Activated CD4-positive, alpha-beta memory T cell treated with anti-CD3 and anti-CD28 coated beads for 36 hours (primary cell): ENCODE results near the gene UNC13C. TPM values are rescaled to one million over a fixed set of nuclear protein-coding genes. Genes with fewer than 3 reads are reported as not detected.

ENCODE experiments used
- CTCF ChIA-PET: fragments of 350-600 bp; sonication (Branson Sonifier 250); formaldehyde crosslinking; loops from one replicate; lab custom pipeline; 2021; ENCODE audit warnings: antibody characterized with exemption, inconsistent platforms; lab: Charles Lee
- POLR2A ChIA-PET: fragments of 350-600 bp; sonication (Branson Sonifier 250); formaldehyde crosslinking; loops from one replicate; lab custom pipeline; 2021; ENCODE audit warnings: antibody characterized with exemption; lab: Charles Lee
- DNase-seq: peaks from one replicate; pipeline ENCODE4 v3.0.0-alpha.2; 2020
- H3K27ac Mint-ChIP-seq: one replicate; pipeline ENCODE4 v1.8.0; 2021; ENCODE audit warnings: mixed read lengths
- H3K27me3 Mint-ChIP-seq: one replicate; pipeline ENCODE4 v1.8.0; 2021; ENCODE audit warnings: mixed read lengths
- H3K36me3 Mint-ChIP-seq: one replicate; pipeline ENCODE4 v1.8.0; 2021; ENCODE audit warnings: mixed read lengths
- H3K4me1 Mint-ChIP-seq: one replicate; pipeline ENCODE4 v1.8.0; 2021; ENCODE audit warnings: low read depth, mixed read lengths
- H3K4me3 Mint-ChIP-seq: one replicate; pipeline ENCODE4 v1.8.0; 2021; ENCODE audit warnings: mild to moderate bottlenecking, mixed read lengths
- H3K9me3 Mint-ChIP-seq: one replicate; pipeline ENCODE4 v1.8.0; 2021; ENCODE audit warnings: mixed read lengths
- intact Hi-C: fragments of 100-400 bp; cut with micrococcal nuclease; formaldehyde crosslinking; loops from one replicate; pipeline ENCODE4 v1.15.1; 2023
- total RNA-seq, 2 experiments: library from RNA; stranded (reverse); gene quantifications; one replicate each; pipeline ENCODE4 v1.2.3, GENCODE V29; 2021

Gene UNC13C
- total RNA-seq, 2 experiments from 2014 or later, result not detected

GRCh38 chr15:54568381-54568780 is 590.1 kb downstream of the UNC13C start:
- H3K27me3 Mint-ChIP-seq, result no peaks in the 10 kb centered on the region
- no peak for DNase-seq
- H3K27ac Mint-ChIP-seq, result no peak overlapping the region
- H3K4me1 Mint-ChIP-seq, result no peaks in the 10 kb centered on the region
- no peaks in the 10 kb centered on the region for H3K9me3 Mint-ChIP-seq
- ChIA-PET CTCF (no interaction called here), POLR2A (no interaction called here)
- no peaks in the 10 kb centered on the region for H3K36me3 Mint-ChIP-seq
- intact Hi-C loops, result no loop called here
- no peak overlapping the region for H3K4me3 Mint-ChIP-seq

- Mint-ChIP-seq H3K4me1 (no peaks in the 10 kb centered on the region), H3K36me3 (no peaks in the 10 kb centered on the region), H3K9me3 (no peaks in the 10 kb centered on the region), H3K27ac (no peak overlapping the region), H3K27me3 (no peaks in the 10 kb centered on the region), H3K4me3 (no peak overlapping the region)
- intact Hi-C loops, result no loop called here
- POLR2A ChIA-PET, result no interaction called here
- no peak for DNase-seq
- CTCF ChIA-PET, result no interaction called here
Measured at GRCh38 chr15:54571576-54571975, 593.3 kb downstream of the UNC13C start.

DNA sequence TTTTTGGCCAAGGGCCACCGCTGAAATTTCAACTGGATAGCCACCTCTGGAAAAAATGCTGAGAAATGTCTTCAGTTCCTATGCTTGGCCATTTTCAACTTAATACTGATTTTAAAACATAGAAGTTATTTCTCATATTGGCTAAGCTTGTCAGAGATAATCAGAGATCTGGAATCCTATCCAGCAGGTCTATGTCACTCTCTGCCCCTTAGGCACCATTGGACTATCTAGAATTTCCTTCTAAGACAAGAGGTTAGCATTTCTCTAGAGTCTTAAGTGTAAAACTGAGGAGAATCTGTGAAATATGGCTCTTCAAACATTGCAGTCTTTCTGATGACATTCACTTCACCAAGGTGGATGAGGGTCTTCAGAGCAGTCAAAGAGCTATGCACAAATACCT is 597.3 kb downstream of the UNC13C start:
- Mint-ChIP-seq H3K36me3 (no peaks in the 10 kb centered on the region), H3K4me3 (no peak overlapping the region)
- no peak for DNase-seq

DNA sequence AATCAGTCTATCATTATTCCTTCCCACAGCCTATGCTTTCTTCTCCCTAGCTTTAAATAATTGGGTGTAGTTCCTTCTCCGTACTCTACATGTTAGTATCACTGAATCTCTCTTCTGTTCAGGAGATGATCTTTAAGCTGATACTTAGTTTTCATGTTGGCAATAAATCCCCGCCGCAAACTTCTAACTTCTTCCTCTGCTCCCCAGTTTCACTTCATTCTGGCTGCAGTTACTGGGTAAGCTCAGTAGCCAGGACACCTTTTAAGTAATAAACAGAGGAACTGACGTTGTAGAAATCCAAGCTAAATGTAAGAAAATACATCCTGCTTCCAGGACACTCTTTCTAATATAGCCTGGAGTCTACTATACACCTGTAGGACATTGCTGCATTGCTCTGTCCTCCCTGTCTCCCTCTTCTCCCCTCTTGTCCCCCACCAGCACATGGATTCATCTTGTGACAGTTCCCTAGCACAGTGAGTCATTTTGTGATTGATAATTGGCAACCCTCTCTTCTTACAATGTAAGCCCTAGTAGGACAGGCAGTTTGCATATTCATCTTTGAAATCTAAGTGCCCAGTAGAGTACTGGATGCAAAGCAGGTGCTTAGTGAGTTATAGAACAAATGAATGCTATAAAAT is 598.2 kb downstream of the UNC13C start:
- intact Hi-C loops, result no loop called here
- no peak for DNase-seq
- Mint-ChIP-seq H3K27me3 (no peaks in the 10 kb centered on the region), H3K4me3 (no peak overlapping the region), H3K36me3 (no peaks in the 10 kb centered on the region), H3K4me1 (no peaks in the 10 kb centered on the region), H3K9me3 (no peaks in the 10 kb centered on the region), H3K27ac (no peak overlapping the region)
- CTCF ChIA-PET, result interaction anchor here (0.6 kb wide), 1 partner anchor 51 kb away, joined by 4 read pairs; no protein-coding TSS in a partner anchor
- POLR2A ChIA-PET, result no interaction called here

More for the DNA sequence above, 597.3 kb downstream of the UNC13C start:
- H3K4me1 Mint-ChIP-seq, result no peaks in the 10 kb centered on the region
- intact Hi-C loops, result no loop called here
- no peaks in the 10 kb centered on the region for H3K27me3 Mint-ChIP-seq
- no peak overlapping the region for H3K27ac Mint-ChIP-seq
- CTCF ChIA-PET, result no interaction called here
- POLR2A ChIA-PET, result no interaction called here
- no peaks in the 10 kb centered on the region for H3K9me3 Mint-ChIP-seq

DNA sequence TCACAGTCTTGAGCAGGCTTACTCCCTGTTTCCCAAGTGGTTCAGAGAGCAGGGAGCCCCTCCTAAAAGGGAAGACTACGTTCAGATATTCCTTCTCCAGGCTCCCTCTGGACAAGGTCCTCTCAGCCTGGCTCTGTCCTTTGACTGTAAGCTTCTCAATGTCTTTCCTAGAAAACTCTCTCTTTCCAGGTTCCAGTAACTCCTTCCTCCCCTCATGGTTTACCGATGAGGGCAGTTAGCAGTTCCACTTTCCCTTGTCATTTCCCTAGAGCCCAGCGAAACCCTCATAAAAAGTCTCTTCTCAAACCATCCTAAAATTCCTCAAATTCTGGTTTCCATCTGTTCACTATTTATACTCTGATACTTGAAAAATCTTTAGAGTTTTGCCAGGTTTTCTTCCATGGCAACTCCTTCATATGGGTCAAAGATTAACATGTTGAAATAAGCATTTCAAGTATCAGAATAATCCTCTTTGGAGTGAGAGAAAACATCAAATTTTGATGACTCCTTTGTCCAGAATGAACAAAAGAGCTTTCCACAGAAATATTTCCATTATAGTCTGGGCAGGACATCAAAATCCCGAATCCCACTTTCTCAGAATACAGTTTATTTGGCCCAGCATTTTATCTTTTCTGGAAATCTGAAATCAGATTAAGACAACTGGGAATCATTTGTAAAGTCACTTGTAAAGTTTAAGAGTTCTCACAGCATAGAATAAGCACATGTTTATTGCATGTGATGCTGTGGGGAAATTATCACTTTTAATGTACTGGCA is 599.4 kb downstream of the UNC13C start:
- no peak overlapping the region for H3K27ac Mint-ChIP-seq
- H3K36me3 Mint-ChIP-seq, result no peaks in the 10 kb centered on the region
- CTCF ChIA-PET, result no interaction called here
- POLR2A ChIA-PET, result no interaction called here
- H3K4me1 Mint-ChIP-seq, result no peaks in the 10 kb centered on the region
- no peaks in the 10 kb centered on the region for H3K9me3 Mint-ChIP-seq
- intact Hi-C loops, result no loop called here
- no peak overlapping the region for H3K4me3 Mint-ChIP-seq
- no peaks in the 10 kb centered on the region for H3K27me3 Mint-ChIP-seq
- DNase-seq, result no peak

DNA sequence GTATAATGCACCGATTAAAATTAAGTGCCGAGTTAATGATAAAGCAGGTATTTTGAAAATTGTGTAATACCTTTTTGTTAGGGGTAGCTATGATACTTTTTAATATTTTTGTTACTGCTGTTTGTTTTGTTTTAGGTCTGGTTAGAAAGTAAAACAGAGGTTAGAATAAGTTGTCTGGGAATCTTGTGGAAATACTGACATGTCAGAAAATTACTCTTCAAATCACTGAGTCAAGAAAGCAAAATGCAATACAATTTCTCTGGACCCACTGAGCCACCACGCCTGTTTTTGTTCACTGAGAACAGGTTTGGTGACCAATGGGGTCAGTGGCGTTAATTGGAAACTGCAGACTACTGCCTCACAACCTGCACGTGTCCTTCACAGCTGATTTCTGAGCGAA is 601.6 kb downstream of the UNC13C start:
- H3K27ac Mint-ChIP-seq, result no peak overlapping the region
- ChIA-PET CTCF (no interaction called here), POLR2A (no interaction called here)
- no peaks in the 10 kb centered on the region for H3K27me3 Mint-ChIP-seq
- no peak overlapping the region for H3K4me3 Mint-ChIP-seq
- no peak for DNase-seq
- no peaks in the 10 kb centered on the region for H3K36me3 Mint-ChIP-seq
- intact Hi-C loops, result no loop called here
- no peaks in the 10 kb centered on the region for H3K4me1 Mint-ChIP-seq
- H3K9me3 Mint-ChIP-seq, result no peaks in the 10 kb centered on the region

DNA sequence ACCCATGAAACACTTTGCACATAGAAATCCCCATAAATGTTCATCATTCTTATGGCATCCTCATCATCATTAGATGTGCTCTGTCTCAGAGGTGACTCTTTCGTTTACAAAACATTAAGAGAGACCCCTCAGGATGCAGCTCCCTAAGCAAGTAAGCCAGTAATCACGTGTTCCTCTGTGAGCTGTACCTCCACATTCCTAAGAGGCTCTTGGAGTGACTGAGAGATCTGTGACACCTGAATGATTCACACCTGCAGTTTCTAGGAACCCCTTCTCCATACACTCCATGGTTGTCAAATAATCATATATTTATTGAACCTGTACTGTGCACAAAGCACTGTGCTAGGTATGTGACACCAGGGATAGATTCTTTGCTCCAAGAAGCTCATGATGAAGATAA is 602.4 kb downstream of the UNC13C start:
- ChIA-PET POLR2A (no interaction called here), CTCF (no interaction called here)
- H3K4me1 Mint-ChIP-seq, result no peaks in the 10 kb centered on the region
- no peak overlapping the region for H3K4me3 Mint-ChIP-seq
- intact Hi-C loops, result no loop called here
- H3K27ac Mint-ChIP-seq, result no peak overlapping the region
- no peaks in the 10 kb centered on the region for H3K36me3 Mint-ChIP-seq
- no peaks in the 10 kb centered on the region for H3K27me3 Mint-ChIP-seq
- no peak for DNase-seq
- no peaks in the 10 kb centered on the region for H3K9me3 Mint-ChIP-seq

DNA sequence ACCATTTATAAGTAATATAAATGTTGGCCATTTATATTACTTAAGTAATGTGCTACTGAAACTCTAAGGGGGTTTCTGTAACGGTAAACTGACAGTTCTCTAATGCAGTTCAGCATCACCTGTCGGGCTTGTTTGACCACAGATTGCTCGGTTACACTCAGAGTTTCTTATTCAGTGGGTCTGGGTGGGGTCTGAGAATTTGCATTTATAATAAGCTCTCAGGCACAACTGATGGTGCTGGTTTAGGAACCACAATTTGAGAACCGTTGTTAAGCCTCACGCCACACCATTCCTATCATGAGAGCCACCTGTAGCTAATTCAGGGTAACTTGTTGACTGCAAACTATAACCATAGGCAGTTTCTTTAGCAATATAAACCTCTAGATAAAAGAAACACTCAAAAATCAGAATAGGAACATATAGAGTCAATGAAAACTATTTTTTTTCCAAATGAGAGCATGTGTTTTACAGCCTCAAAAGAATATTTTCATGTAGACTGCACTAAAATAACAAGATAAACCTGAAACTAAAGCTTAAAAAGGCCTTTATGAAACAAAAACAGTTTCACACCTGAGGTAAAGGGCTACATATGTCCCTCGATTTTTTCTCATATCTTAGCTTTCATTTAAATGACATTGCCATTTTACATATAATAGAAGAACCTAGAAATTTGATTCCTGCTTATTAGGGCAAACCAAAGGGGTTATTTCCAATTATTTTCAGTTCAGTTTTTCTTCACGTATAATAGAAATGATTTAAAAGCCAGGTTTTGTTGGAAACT is 604.8 kb downstream of the UNC13C start:
- DNase-seq, result no peak
- no peaks in the 10 kb centered on the region for H3K9me3 Mint-ChIP-seq
- no peak overlapping the region for H3K27ac Mint-ChIP-seq
- H3K4me1 Mint-ChIP-seq, result no peaks in the 10 kb centered on the region
- H3K36me3 Mint-ChIP-seq, result no peaks in the 10 kb centered on the region
- intact Hi-C loops, result no loop called here
- POLR2A ChIA-PET, result no interaction called here
- H3K27me3 Mint-ChIP-seq, result no peaks in the 10 kb centered on the region
- no peak overlapping the region for H3K4me3 Mint-ChIP-seq
- CTCF ChIA-PET, result no interaction called here

GRCh38 chr15:54585063-54585462 is 606.8 kb downstream of the UNC13C start:
- no peak overlapping the region for H3K27ac Mint-ChIP-seq
- H3K27me3 Mint-ChIP-seq, result no peaks in the 10 kb centered on the region
- H3K4me3 Mint-ChIP-seq, result no peak overlapping the region
- CTCF ChIA-PET, result no interaction called here
- H3K36me3 Mint-ChIP-seq, result no peaks in the 10 kb centered on the region
- no peaks in the 10 kb centered on the region for H3K4me1 Mint-ChIP-seq
- no peak for DNase-seq
- no peaks in the 10 kb centered on the region for H3K9me3 Mint-ChIP-seq
- intact Hi-C loops, result no loop called here
- POLR2A ChIA-PET, result no interaction called here

- intact Hi-C loops, result no loop called here
- Mint-ChIP-seq H3K36me3 (no peaks in the 10 kb centered on the region), H3K4me3 (no peak overlapping the region), H3K9me3 (peaks cover 7% of the 10 kb centered on the region), H3K27ac (no peak overlapping the region), H3K4me1 (no peaks in the 10 kb centered on the region), H3K27me3 (no peaks in the 10 kb centered on the region)
- peak; percentile 9 for DNase-seq
- CTCF ChIA-PET, result no interaction called here
- POLR2A ChIA-PET, result no interaction called here
Measured at GRCh38 chr15:54594115-54594514, 615.9 kb downstream of the UNC13C start.

DNA sequence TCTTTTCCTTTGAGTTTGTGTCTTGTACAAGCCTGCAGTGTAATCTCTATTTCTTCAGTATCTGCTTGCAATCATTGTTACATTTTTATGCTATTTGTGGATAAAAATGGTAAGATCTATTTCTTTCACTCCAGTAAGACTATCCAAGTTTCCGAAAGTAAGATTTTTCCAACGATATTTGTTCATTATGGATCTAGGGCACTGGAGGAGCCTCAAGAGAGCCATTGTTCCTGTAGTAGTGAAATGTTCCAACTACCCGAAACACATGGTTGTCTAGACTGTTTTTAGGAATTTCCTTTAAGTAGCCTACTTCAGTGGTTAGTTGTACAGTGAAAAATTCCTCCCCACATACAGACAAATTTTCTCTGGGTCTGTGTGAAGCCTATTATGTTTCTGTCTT is 621.1 kb downstream of the UNC13C start:
- DNase-seq, result no peak
- ChIA-PET CTCF (no interaction called here), POLR2A (no interaction called here)
- intact Hi-C loops, result no loop called here
- no peak overlapping the region for H3K27ac Mint-ChIP-seq
- H3K4me3 Mint-ChIP-seq, result no peak overlapping the region
- H3K9me3 Mint-ChIP-seq, result peaks cover 3% of the 10 kb centered on the region
- H3K36me3 Mint-ChIP-seq, result no peaks in the 10 kb centered on the region
- H3K27me3 Mint-ChIP-seq, result no peaks in the 10 kb centered on the region
- no peaks in the 10 kb centered on the region for H3K4me1 Mint-ChIP-seq

DNA sequence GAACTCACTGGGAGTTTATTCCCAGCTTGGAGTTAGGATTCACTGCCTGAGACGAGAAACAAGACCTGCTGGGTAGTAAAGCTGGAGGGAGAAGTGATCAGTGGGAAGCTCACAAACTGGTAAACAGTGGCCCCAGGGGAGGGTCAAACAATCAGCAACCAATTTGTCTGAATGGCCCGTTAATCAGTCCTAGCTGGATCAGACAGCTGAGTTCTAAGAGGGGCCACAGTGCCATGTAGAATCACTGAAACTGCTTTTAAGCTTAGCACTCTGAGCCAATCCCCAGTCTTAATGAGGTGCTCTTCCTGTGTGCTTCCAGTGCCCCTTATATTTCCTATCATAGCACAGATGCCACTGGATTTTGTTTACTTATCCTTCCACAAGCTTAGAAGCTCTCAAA is 626.8 kb downstream of the UNC13C start:
- POLR2A ChIA-PET, result no interaction called here
- Mint-ChIP-seq H3K27ac (no peak overlapping the region), H3K36me3 (no peaks in the 10 kb centered on the region), H3K4me1 (no peaks in the 10 kb centered on the region), H3K9me3 (no peaks in the 10 kb centered on the region), H3K27me3 (no peaks in the 10 kb centered on the region), H3K4me3 (no peak overlapping the region)
- CTCF ChIA-PET, result no interaction called here
- intact Hi-C loops, result no loop called here
- DNase-seq, result no peak
